Measurements from ENCODE around the gene PRKACA. TPM values are rescaled to one million over a fixed set of nuclear protein-coding genes. Genes with fewer than 3 reads are reported as not detected.

The PRKACA gene
- total and polyA plus RNA-seq, 2 donors (not counting 3 experiments of a cell fraction or from before 2014, with no cell fraction given), result 44.2 to 97.5 TPM

GRCh38 chr19:14135355-14135754, 17.8 kb upstream of the PRKACA start:
- Histone ChIP-seq H3K36me3 (ENCODE audit: control insufficient read depth in 2 of 2, extremely low read depth in 1 of 2, insufficient read depth in 2 of 2, low read length in 2 of 2) (peaks cover 0 to 3% of the 10 kb centered on the region in 2 experiments), H4K20me1 (replicated peaks; ENCODE audit: control insufficient read depth, extremely low read depth, insufficient read depth, low read length) (no peaks in the 10 kb centered on the region), H3K4me2 (ENCODE audit: insufficient read depth, low read length) (peak overlapping the region; percentile 77), H2AFZ (ENCODE audit: low read depth, low read length) (peak overlapping the region; percentile 15), H3K9ac (replicated peaks; ENCODE audit: extremely low read depth, insufficient read depth, low read length) (peak overlapping the region; percentile 46), H3K9me1 (replicated peaks; ENCODE audit: control insufficient read depth, extremely low read depth, insufficient read depth, low read length) (no peaks in the 10 kb centered on the region), H3K9me3 (replicated peaks; ENCODE audit: control insufficient read depth, insufficient read depth, low read length) (no peaks in the 10 kb centered on the region), H3K27ac (ENCODE audit: insufficient read depth, low read depth, low read length) (no peak overlapping the region), H3K79me2 (ENCODE audit: control insufficient read depth, insufficient read depth, low read length) (peaks cover 19% of the 10 kb centered on the region), H3K4me1 (ENCODE audit: control insufficient read depth, extremely low read depth, insufficient read depth, low read length) (peaks cover 15% of the 10 kb centered on the region), H3K27me3 (ENCODE audit: control insufficient read depth in 2 of 2, insufficient read depth in 2 of 2, low read length in 2 of 2) (no peaks in the 10 kb centered on the region), H3K4me3 (replicated peaks in 1 of 3; ENCODE audit: insufficient read depth in 1 of 3, low read depth in 1 of 3, low read length in 3 of 3) (peak overlapping the region; percentile 56 to 67 (median 60))
- ChIA-PET POLR2A (no interaction called here), CTCF (interaction anchor here (1.3 to 2.4 kb wide), 5 partner anchors 12 to 271 kb away, joined by 4 to 27 read pairs (median 10); partner anchors contain the start of gene MISP3)
- DNase-seq (ENCODE audit: low read depth, low spot score) (no peak), FAIRE-seq (no peak)
- intact Hi-C loops (cut with micrococcal nuclease) (loop anchor here (5.0 kb wide), 2 partner anchors 152 to 342 kb away; partner anchors contain the start of gene PTGER1), dilution Hi-C loops (cut with MboI; ENCODE audit: extremely low pct_ligation_motif_present, low sequenced_read_pairs) (no loop called here)
- BruUV-seq (replicated peaks), result TSS peak; percentile 33
- TF ChIP-seq JUN (IDR thresholded peaks at IDR 0.05; ENCODE audit: borderline replicate concordance, insufficient read depth, insufficient read length, low read depth) (no peak), POLR2AphosphoS5 (IDR thresholded peaks at IDR 0.05; ENCODE audit: insufficient read depth, low read depth, low read length) (no peak), MAX (IDR thresholded peaks at IDR 0.05; ENCODE audit: insufficient read depth, insufficient read length) (no peak), CTCF (IDR thresholded peaks at IDR 0.05; ENCODE audit: extremely low read depth in 1 of 2, insufficient read depth in 1 of 2, low read depth in 1 of 2, low read length in 2 of 2) (no peak), POLR2A (IDR thresholded peaks at IDR 0.05; ENCODE audit: low read depth, low read length) (no peak), FOS (IDR thresholded peaks at IDR 0.05; ENCODE audit: borderline replicate concordance, insufficient read depth, low read length) (no peak), GATA2 (IDR thresholded peaks at IDR 0.05; ENCODE audit: insufficient read depth, insufficient read length, low read depth, low read length) (no peak), EZH2 (IDR thresholded peaks at IDR 0.05; ENCODE audit: borderline replicate concordance, low read depth, low read length, severe bottlenecking) (no peak), MYC (IDR thresholded peaks at IDR 0.05; ENCODE audit: low read depth, low read length) (no peak)

Measured in endothelial cell of umbilical vein (primary cell).